Activated CD4-positive, alpha-beta T cell treated with anti-CD3 and anti-CD28 coated beads, Interleukin-2, amount 10 ng/mL, durations not matched to agents 7 days and 5 days (primary cell): ENCODE data around the gene SLC9A1. TPM values are rescaled to one million over a fixed set of nuclear protein-coding genes. Genes with fewer than 3 reads are reported as not detected.
"Not testable (repeated sequence)": the region's sequence is repeated elsewhere in the genome, so short reads cannot be mapped to it uniquely, and the experiment has no call there.

Experiments
- CTCF ChIA-PET: fragments of 350-600 bp; sonication (Branson Sonifier 250); formaldehyde crosslinking; loops from one replicate; lab custom pipeline; 2021; ENCODE audit warnings: antibody characterized with exemption; lab: Charles Lee
- POLR2A ChIA-PET: fragments of 350-600 bp; sonication (Branson Sonifier 250); formaldehyde crosslinking; loops from one replicate; lab custom pipeline; 2021; ENCODE audit warnings: antibody characterized with exemption; lab: Charles Lee
- DNase-seq: peaks from one replicate; pipeline ENCODE4 v3.0.0-alpha.2; 2020
- H3K27ac Mint-ChIP-seq: one replicate; pipeline ENCODE4 v1.8.0; 2021; ENCODE audit warnings: mild to moderate bottlenecking, moderate library complexity, mixed read lengths
- H3K27me3 Mint-ChIP-seq: one replicate; pipeline ENCODE4 v1.8.0; 2021; ENCODE audit warnings: mixed read lengths
- H3K36me3 Mint-ChIP-seq: one replicate; pipeline ENCODE4 v1.8.0; 2021; ENCODE audit warnings: low read depth, mixed read lengths
- H3K4me1 Mint-ChIP-seq: one replicate; pipeline ENCODE4 v1.8.0; 2021; ENCODE audit warnings: mixed read lengths
- H3K4me3 Mint-ChIP-seq: one replicate; pipeline ENCODE4 v1.8.0; 2021; ENCODE audit warnings: mild to moderate bottlenecking, moderate library complexity, mixed read lengths
- H3K9me3 Mint-ChIP-seq: one replicate; pipeline ENCODE4 v1.8.0; 2021; ENCODE audit warnings: mixed read lengths
- total RNA-seq, 2 experiments: library from RNA; stranded (reverse); gene quantifications; one replicate each; pipeline ENCODE4 v1.2.3, GENCODE V29; 2021

SLC9A1 gene
- total RNA-seq, 2 experiments from 2014 or later, result 24.8 to 32.4 TPM

GRCh38 chr1:27126391-27126790 is 28.5 kb downstream of the SLC9A1 start:
- Mint-ChIP-seq H3K9me3 (no peaks in the 10 kb centered on the region), H3K27me3 (no peaks in the 10 kb centered on the region), H3K36me3 (peaks cover 8% of the 10 kb centered on the region), H3K4me1 (no peaks in the 10 kb centered on the region), H3K4me3 (no peak overlapping the region), H3K27ac (no peak overlapping the region)
- DNase-seq, result no peak
- ChIA-PET POLR2A (no interaction called here), CTCF (interaction anchor here (1.0 to 2.0 kb wide), 2 partner anchors 9 to 175 kb away, joined by 3 to 4 read pairs; no protein-coding TSS in a partner anchor)

DNA sequence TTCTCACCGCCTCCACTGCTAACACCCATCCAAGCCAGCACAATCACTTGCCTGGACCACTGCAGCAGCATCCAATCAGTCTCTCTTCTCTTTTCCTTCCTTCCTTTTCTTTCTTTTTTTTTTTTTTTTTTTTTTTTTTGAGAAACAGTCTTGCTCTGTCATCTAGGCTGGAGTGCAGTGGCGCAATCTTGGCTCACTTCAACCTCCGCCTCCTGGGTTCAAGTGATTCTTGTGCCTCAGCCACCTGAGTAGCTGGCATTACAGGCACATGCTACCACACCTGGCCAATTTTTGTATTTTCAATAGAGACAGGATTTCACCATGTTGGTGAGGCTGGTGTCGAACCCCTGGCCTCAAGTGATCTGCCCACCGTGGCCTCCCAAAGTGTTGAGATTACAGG is 29.8 kb downstream of the SLC9A1 start:
- H3K4me3 Mint-ChIP-seq, DNase-seq, POLR2A ChIA-PET, H3K36me3 Mint-ChIP-seq, H3K4me1 Mint-ChIP-seq, H3K9me3 Mint-ChIP-seq, H3K27ac Mint-ChIP-seq, H3K27me3 Mint-ChIP-seq: not testable (repeated sequence)
- CTCF ChIA-PET, result interaction anchor here (0.7 to 1.4 kb wide), 2 partner anchors 81 to 105 kb away, joined by 3 to 7 read pairs; no protein-coding TSS in a partner anchor

DNA sequence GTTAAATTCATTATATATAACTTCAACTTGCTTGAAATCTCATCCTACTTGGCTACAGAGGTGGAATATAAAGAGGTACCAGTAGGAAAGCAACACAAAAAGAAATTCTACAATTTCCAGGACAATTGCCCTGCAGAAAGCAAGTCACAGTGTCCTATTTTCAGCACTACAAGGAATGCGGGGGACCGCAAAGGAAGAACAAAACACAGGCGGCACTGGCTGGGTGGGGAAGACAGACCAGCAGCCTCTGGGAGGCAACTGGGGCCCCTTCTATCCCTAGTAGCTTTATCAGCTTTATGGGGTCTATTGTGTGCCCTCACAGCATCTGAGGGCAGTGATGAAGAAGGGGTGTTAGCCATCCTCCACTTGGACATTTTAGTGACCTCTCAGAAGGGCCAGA is 30.5 kb downstream of the SLC9A1 start:
- Mint-ChIP-seq H3K4me1 (no peaks in the 10 kb centered on the region), H3K27ac (no peak overlapping the region), H3K9me3 (no peaks in the 10 kb centered on the region), H3K36me3 (peaks cover 3% of the 10 kb centered on the region), H3K4me3 (no peak overlapping the region), H3K27me3 (no peaks in the 10 kb centered on the region)
- POLR2A ChIA-PET, result no interaction called here
- DNase-seq, result no peak
- CTCF ChIA-PET, result interaction anchor here (1.4 to 1.8 kb wide), 2 partner anchors 30 to 81 kb away, joined by 3 to 5 read pairs; partner anchors contain the start of gene SLC9A1

DNA sequence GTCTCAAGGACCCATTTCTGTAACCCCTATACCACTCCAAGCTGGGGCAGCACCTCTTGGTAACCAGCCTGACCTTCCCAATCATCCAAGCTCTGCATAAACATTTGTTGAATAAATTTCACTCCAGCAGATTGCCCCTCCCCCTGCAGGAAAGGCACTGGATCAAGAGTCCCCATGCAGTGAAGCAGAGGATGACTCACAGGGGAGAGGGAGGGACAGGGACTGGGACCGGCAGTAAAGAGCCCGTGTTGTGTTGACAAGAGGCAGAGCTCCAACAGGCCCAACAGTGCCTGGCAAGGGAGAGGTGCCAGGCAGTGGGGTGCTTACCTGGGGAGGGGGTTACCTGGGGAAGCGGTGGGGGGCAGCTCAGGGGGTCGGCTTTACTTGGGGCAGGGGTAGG is 32.3 kb downstream of the SLC9A1 start:
- ChIA-PET POLR2A (no interaction called here), CTCF (interaction anchor here (1.5 to 1.8 kb wide), 2 partner anchors 13 to 32 kb away, joined by 5 read pairs; partner anchors contain the start of gene SLC9A1)
- Mint-ChIP-seq H3K9me3 (no peaks in the 10 kb centered on the region), H3K27me3 (no peaks in the 10 kb centered on the region), H3K4me1 (no peaks in the 10 kb centered on the region), H3K36me3 (peaks cover 3% of the 10 kb centered on the region), H3K4me3 (no peak overlapping the region), H3K27ac (no peak overlapping the region)
- no peak for DNase-seq

DNA sequence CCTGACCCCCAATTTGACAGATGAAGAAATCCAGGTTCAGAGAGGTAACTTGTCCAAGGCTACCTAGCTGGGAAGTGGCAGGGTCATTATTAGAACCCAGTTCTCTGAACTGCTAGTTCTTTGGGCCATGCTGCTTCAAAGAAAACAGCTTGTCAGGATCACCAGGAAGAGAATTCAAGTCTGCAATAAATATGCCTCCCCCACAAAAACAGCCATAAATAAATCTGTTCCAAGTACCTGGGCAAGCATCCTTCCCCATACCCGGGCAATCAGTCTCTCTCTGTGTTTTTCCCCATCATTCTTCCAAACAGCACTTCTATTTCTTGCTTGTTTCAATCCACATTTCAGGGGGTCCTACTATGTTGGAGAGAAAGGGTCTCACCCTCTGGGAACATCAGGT is 34.1 kb downstream of the SLC9A1 start:
- no peak for DNase-seq
- Mint-ChIP-seq H3K27ac (no peak overlapping the region), H3K4me1 (peaks cover 9% of the 10 kb centered on the region), H3K9me3 (no peaks in the 10 kb centered on the region), H3K27me3 (no peaks in the 10 kb centered on the region), H3K4me3 (no peak overlapping the region), H3K36me3 (peaks cover under 1% of the 10 kb centered on the region)
- CTCF ChIA-PET, result interaction anchor here (1.1 kb wide), 1 partner anchor 9 kb away, joined by 3 read pairs; no protein-coding TSS in a partner anchor
- POLR2A ChIA-PET, result no interaction called here

- Mint-ChIP-seq H3K4me3 (no peak overlapping the region), H3K27ac (no peak overlapping the region), H3K27me3 (no peaks in the 10 kb centered on the region), H3K4me1 (peaks cover 29% of the 10 kb centered on the region), H3K36me3 (peaks cover 6% of the 10 kb centered on the region), H3K9me3 (no peaks in the 10 kb centered on the region)
- ChIA-PET CTCF (no interaction called here), POLR2A (no interaction called here)
- DNase-seq, result no peak
Measured at GRCh38 chr1:27118440-27118689, 36.6 kb downstream of the SLC9A1 start.

DNA sequence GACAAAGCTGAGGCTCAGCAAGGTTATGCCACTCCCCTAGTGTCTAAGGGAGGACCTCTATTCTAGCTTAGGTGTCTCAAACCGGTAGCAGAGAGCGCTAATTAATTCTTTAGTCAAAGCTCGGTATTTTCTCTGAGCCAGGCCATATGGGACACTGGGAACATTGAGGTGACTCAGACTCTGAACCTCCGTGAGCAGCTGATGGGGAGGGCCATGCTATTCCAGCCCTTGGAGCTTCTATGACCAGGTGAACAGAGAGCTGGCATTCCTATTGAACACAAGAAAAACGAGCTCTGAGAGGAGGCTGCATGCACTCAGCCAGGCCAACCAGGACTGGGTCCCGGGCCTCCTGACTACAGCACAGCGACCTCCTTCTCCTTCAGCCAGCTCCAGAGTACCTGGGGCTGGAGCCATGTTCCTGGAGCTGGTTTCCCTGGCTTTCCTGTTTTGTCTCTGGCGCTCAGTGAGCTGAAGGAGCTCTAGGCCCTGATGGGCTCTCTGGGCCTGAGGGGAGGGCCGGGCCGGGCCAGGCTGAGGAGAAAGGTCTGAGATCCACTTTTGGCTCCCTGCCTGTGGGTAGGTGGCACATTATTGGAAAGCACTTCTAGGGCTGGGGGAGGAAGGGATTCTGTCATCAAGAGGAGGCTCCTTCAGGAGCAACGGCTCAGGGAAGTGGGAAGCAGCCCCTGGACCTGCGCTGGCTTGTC is 37.0 kb downstream of the SLC9A1 start:
- POLR2A ChIA-PET, result no interaction called here
- H3K9me3 Mint-ChIP-seq, result no peaks in the 10 kb centered on the region
- no peak overlapping the region for H3K27ac Mint-ChIP-seq
- H3K36me3 Mint-ChIP-seq, result peaks cover 9% of the 10 kb centered on the region
- CTCF ChIA-PET, result interaction anchor here (0.9 to 1.5 kb wide), 5 partner anchors 9 to 192 kb away, joined by 3 to 5 read pairs (median 3); partner anchors contain the start of gene SLC9A1
- DNase-seq, result no peak
- H3K27me3 Mint-ChIP-seq, result no peaks in the 10 kb centered on the region
- peaks cover 34% of the 10 kb centered on the region for H3K4me1 Mint-ChIP-seq
- H3K4me3 Mint-ChIP-seq, result no peak overlapping the region

DNA sequence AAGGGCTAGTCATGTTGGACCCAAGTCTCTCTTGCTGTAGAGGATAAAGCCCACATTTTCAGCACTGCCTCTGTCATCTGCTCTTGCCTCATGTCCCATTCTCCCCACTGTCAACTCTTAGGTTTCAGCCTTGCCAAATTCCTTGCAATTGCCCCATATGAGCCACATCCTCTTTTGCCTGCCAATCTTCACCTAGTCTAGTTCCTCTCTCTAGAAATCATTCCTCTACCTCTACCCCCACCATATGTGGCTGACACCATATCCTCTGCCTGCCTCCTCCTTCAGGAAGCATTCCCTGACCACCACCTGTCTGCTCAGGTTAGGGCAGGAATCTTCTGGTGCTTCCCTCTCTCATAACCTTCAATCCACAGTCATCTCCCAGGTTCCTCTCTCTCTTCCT is 38.2 kb downstream of the SLC9A1 start:
- ChIA-PET CTCF (interaction anchor here (1.0 to 1.5 kb wide), 5 partner anchors 13 to 193 kb away, joined by 3 to 5 read pairs (median 3); partner anchors contain the start of gene SLC9A1), POLR2A (no interaction called here)
- no peak for DNase-seq
- Mint-ChIP-seq H3K9me3 (no peaks in the 10 kb centered on the region), H3K4me1 (peaks cover 45% of the 10 kb centered on the region), H3K27ac (no peak overlapping the region), H3K4me3 (no peak overlapping the region), H3K27me3 (no peaks in the 10 kb centered on the region), H3K36me3 (peaks cover 14% of the 10 kb centered on the region)

DNA sequence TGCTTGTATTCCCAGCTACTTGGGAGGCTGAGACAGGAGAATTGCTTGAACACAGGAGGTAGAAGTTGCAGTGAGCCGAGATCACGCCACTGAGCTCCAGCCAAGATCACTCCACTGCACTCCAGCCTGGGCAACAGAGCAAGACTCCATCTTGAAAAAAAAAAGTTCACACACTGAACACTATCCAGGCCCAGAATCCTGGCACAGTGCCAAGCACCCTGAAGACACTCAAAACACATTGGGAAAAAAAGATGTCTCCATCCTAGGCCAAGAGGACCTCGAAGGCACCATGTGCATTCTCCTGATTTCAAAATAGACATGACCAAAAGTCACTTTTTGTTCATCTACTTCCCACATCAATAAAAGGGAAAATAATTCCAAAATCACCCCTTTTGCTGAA is 38.7 kb downstream of the SLC9A1 start:
- POLR2A ChIA-PET, result no interaction called here
- CTCF ChIA-PET, result interaction anchor here (0.7 to 1.0 kb wide), 4 partner anchors 37 to 184 kb away, joined by 3 to 4 read pairs (median 4); no protein-coding TSS in a partner anchor
- Mint-ChIP-seq H3K27me3 (no peaks in the 10 kb centered on the region), H3K9me3 (no peaks in the 10 kb centered on the region), H3K4me1 (peaks cover 46% of the 10 kb centered on the region), H3K4me3 (no peak overlapping the region), H3K36me3 (peaks cover 14% of the 10 kb centered on the region), H3K27ac (peak overlapping the region; percentile 47)
- DNase-seq, result no peak

- peaks cover 14% of the 10 kb centered on the region for H3K36me3 Mint-ChIP-seq
- POLR2A ChIA-PET, result interaction anchor here (1.1 kb wide), 1 partner anchor 40 kb away, joined by 4 read pairs; the partner anchor contains the start of gene SLC9A1
- no peak overlapping the region for H3K4me3 Mint-ChIP-seq
- DNase-seq, result no peak
- no peaks in the 10 kb centered on the region for H3K27me3 Mint-ChIP-seq
- H3K27ac Mint-ChIP-seq, result peak overlapping the region; percentile 64
- CTCF ChIA-PET, result interaction anchor here (0.7 to 2.4 kb wide), 6 partner anchors 12 to 169 kb away, joined by 3 to 8 read pairs (median 5); partner anchors contain the start of gene SLC9A1
- H3K4me1 Mint-ChIP-seq, result peaks cover 52% of the 10 kb centered on the region
- no peaks in the 10 kb centered on the region for H3K9me3 Mint-ChIP-seq
Measured at GRCh38 chr1:27114546-27114945, 40.4 kb downstream of the SLC9A1 start.

- POLR2A ChIA-PET, result interaction anchor here (1.1 kb wide), 1 partner anchor 41 kb away, joined by 4 read pairs; the partner anchor contains the start of gene SLC9A1
- Mint-ChIP-seq H3K9me3 (no peaks in the 10 kb centered on the region), H3K27me3 (no peaks in the 10 kb centered on the region), H3K4me1 (peaks cover 58% of the 10 kb centered on the region), H3K27ac (peak overlapping the region; percentile 64), H3K4me3 (no peak overlapping the region), H3K36me3 (peaks cover 17% of the 10 kb centered on the region)
- CTCF ChIA-PET, result interaction anchor here (0.7 to 2.8 kb wide), 5 partner anchors 11 to 170 kb away, joined by 3 to 9 read pairs (median 6); partner anchors contain the start of gene SLC9A1
- DNase-seq, result no peak
Measured at GRCh38 chr1:27113861-27114260, 41.1 kb downstream of the SLC9A1 start.

DNA sequence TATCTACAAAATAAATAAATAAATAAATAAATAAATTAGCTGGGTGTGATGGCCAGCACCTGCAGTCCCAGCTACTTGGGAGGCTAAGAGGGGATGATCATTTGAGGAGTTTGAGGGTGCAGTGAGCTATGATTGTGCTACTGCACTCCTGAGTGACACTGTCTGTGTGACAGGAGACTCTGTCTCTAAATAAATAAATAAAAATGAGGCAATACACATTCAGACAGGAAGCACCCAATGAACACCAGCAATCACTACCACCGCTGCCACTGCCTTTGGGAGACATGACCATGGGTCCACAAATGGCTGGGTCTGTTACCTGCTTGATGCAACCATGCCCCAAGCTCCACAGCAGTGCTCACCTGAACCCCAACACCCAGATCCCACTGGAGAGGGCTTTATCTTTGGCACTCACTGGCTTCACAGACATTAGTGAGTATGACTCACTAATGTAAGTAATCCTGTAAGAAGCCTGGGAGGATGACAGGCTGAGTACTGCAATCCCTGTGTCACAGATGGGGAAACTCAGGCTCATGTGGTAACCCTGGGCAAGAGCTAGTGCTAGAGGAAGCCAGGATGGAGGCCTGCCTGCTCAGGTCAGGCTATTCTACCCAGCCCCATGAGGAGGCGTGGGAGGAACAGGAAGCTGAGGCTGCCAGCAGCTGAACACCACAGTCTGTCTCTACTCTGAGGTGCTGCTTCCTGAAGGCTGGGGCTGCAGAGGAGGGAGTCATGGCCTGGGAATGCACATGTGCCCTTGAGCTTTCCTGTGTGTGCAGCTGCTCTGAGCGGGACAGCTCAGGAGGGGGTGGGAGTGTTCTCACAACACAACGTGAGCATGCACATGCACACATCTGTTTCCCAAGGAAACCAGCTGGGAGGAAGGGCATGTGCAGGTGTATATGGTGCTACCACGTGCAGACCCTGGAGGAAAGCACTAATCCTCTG is 43.0 kb downstream of the SLC9A1 start:
- Mint-ChIP-seq H3K4me3 (no peak overlapping the region), H3K27ac (peak overlapping the region; percentile 80)

More for the DNA sequence above, 43.0 kb downstream of the SLC9A1 start:
- peak; percentile 77 for DNase-seq
- CTCF ChIA-PET, result interaction anchor here (0.5 to 2.8 kb wide), 17 partner anchors 9 to 189 kb away, joined by 3 to 11 read pairs (median 4); partner anchors contain the start of gene SLC9A1
- POLR2A ChIA-PET, result interaction anchor here (0.7 kb wide), 1 partner anchor 25 kb away, joined by 4 read pairs; no protein-coding TSS in a partner anchor
- Mint-ChIP-seq H3K27me3 (no peaks in the 10 kb centered on the region), H3K4me1 (peaks cover 59% of the 10 kb centered on the region), H3K36me3 (peaks cover 17% of the 10 kb centered on the region), H3K9me3 (no peaks in the 10 kb centered on the region)
